DMS 273 treated with DMSO at 0.1 percent for 48 hours (cell line): ENCODE results near the gene HOTAIR.

ENCODE experiments used
- DNase-seq: peaks from one replicate; lab custom pipeline; 2025; lab: John Stamatoyannopoulos, UW

Gene HOTAIR

GRCh38 chr12:53948650-53949593 lies 25.8 kb downstream of the HOTAIR start:
- no peak for DNase-seq

GRCh38 chr12:53947743-53948142 lies 27.0 kb downstream of the HOTAIR start:
- no peak for DNase-seq

GRCh38 chr12:53944907-53945847 lies 29.6 kb downstream of the HOTAIR start:
- no peak for DNase-seq

- DNase-seq: no peak
These were observed 30.5 kb downstream of the HOTAIR start for GRCh38 chr12:53944209-53944608.

- DNase-seq: no peak
These were observed 32.2 kb downstream of the HOTAIR start for GRCh38 chr12:53942467-53942997.

GRCh38 chr12:53941750-53942149 lies 33.0 kb downstream of the HOTAIR start:
- no peak for DNase-seq

GRCh38 chr12:53941187-53941586 lies 33.6 kb downstream of the HOTAIR start:
- no peak for DNase-seq

GRCh38 chr12:53940443-53941014 lies 34.2 kb downstream of the HOTAIR start:
- DNase-seq: no peak

GRCh38 chr12:53939141-53940108 lies 35.3 kb downstream of the HOTAIR start:
- no peak for DNase-seq

- peak; percentile 91 for DNase-seq
These were observed 36.2 kb downstream of the HOTAIR start, which contains the start of gene HOXC13 for GRCh38 chr12:53938326-53939140. Gene HOXC13, plus strand, starts transcription at chr12:53938831. Its CDS starts 76 bp downstream, at chr12:53938907.

GRCh38 chr12:53937596-53938325 lies 37.0 kb downstream of the HOTAIR start:
- DNase-seq: no peak

- no peak for DNase-seq
These were observed 37.7 kb downstream of the HOTAIR start for GRCh38 chr12:53937099-53937498.

- DNase-seq: no peak
These were observed 39.1 kb downstream of the HOTAIR start for GRCh38 chr12:53935383-53936341.

GRCh38 chr12:53932915-53933314 lies 41.8 kb downstream of the HOTAIR start:
- no peak for DNase-seq

- DNase-seq: no peak
These were observed 42.7 kb downstream of the HOTAIR start for GRCh38 chr12:53931844-53932581.

- DNase-seq: no peak
These were observed 44.0 kb downstream of the HOTAIR start for GRCh38 chr12:53930591-53931255.

GRCh38 chr12:53929527-53929926 lies 45.2 kb downstream of the HOTAIR start:
- DNase-seq: no peak
